RKO (cell line): Measurements from ENCODE around the gene KDM4B.

Experiments used
- DNase-seq: peaks from one replicate; pipeline ENCODE4 v3.0.0-alpha.2; 2016; ENCODE audit warnings: low spot score

Gene KDM4B

DNA sequence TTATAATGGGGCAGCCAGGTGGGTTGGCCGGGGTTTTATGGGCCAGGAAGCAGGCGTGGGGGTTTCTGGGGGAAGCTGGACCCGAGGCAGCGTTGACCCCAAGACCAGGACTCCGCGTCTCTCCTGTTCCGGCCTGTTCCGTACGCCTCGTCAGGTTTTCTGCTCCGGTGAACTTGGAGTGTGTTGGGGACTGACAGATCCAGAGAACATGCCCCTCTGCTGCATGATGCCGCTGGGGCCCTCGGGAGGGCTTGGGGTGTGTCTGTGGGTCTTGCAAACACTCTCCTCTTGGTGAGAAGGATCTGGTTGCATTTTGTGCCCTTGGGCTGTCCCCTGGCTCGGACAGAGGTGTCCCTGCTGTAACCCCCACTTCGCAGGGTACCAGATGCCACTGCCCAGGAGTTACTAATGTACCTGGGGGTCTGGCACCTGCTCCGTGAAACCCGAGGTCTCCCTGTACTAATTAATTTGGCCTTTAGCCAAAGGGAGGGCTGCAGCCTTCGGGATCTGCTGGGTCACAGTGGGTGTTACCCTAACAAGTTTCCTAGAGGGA, 15.6 kb downstream of the KDM4B start:
- DNase-seq = no peak

DNA sequence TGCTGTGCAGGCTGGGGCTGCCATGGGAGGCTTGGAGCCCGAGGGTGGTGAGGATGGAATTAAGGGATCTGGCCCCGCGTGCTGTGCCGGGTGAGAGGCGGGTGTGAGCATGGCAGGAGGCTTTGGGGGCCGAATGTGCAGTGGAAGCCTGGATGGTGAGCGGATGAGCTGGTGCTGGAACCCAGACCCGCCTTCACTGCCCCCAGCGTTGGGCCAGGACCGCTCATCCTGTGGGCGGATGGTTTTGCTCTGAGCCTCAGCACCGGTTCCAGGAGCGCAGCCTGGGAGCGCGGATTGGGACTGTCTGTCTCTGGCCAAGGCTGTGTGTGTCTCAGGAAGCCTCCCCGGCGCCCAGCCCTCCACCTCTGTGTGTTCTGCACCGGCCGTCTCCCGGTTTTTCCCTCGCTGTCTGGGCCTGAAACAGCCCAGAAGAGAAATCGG, 16.7 kb downstream of the KDM4B start:
- DNase-seq = no peak

DNA sequence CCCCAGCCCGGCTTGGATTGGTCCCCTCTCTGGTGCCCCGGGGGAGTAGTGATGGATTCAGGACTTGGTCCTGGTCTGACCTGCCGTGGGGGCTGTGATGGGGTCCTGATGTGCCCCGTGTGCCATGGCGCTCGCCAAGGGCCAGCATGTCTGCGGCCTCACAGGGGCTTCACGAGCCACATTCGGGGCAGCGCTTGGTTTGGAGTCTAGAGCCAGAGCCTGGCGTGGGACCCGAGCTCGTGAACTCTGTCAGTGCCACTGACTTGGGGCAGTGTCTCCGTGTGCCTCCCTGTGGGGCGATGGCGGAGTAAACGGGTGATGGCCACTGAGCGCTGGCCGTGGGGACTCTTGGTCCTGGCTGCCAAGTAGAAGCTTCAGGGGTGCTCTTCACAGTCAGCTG, 17.1 kb downstream of the KDM4B start:
- no peak for DNase-seq

GRCh38 chr19:4986471-4986891, 17.6 kb downstream of the KDM4B start:
- no peak for DNase-seq

GRCh38 chr19:4987256-4987655, 18.3 kb downstream of the KDM4B start:
- no peak for DNase-seq

DNA sequence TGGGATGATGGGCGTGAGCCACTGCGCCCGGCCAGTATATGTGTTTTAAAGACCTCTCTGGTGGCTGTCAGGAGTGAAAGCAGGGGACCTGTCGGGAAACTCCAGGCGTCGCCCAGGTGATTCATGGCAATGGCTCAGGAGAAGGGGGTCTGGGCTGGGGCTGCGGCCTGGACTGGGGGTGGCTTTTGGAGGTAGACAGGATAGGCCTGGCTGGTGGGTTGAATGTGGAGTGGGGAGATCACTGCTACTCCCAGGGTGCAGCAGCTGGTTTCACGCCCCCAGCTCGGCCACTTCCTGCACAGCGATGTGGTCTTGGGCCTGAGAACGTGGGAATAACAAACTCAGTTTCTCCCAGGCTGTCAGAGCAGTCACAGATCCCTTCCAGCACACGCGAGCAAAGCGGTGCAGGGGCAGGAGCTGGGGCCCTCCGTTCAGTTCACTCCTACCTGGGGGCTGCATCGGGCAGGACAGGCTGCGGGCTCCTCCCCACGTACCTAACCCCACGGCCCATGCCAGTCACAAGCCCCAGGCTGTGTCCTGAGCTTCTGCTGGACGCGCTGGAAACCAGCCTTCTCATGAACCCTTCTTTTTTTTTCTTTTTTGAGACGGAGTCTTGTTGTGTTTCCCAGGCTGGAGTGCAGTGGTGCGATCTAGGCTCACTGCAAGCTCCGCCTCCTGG, 18.9 kb downstream of the KDM4B start:
- DNase-seq = no peak

GRCh38 chr19:4988770-4989251, 19.9 kb downstream of the KDM4B start:
- DNase-seq = no peak

DNA sequence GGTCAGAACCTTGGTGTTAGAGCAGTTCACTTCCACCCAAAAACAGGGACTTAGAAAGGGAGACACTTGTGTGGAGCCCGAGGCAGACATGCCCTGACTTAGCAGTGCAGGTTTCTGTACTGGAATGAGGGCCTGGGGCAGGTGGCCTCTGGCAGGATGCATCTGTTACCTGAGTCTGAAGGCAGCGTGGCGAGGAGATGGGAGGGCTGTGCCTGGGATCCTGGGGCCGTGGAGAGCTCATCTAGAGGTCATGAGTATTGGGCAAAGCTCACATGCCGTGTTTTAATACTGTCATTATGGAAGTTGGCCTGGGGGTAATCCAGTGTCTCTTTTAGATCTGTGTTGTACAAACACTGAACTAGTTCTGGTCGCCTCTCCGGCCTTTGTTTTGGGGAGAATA, 21.4 kb downstream of the KDM4B start:
- no peak for DNase-seq

- DNase-seq = no peak
Measured at GRCh38 chr19:4991538-4991937, 22.6 kb downstream of the KDM4B start.

DNA sequence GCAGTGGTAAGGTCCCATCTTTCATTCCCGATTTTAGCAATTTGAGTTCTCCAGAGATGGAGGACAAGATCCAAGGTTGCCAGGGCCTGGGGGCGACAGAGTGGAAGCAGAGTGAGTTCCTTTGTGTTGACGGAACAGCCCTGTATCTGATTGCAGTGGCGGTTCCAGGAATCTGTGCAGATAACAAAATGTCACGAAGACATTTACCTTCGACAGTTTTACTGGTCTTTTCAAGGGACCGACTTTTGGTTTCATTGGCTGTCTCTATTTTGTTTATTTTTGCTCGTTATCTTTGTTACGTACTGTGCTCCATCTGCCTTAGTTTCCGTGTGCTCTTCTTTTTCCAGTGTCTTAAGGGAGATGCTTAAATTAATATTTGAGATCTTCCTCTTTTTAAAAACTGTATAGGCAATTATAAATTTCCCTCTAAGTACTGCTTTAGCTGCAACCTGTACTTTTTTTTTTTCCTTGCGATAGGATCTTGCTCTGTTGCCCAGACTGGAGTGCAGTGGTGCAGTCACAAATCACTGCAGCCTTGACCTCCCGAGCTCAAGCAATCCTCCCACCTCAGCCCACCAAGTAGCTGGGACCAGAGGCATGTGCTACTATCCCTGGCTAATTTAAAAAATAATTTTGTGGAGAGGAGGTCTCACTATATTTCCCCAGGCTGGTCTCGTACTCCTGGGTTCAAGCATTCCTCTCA, 23.2 kb downstream of the KDM4B start:
- DNase-seq = no peak

DNA sequence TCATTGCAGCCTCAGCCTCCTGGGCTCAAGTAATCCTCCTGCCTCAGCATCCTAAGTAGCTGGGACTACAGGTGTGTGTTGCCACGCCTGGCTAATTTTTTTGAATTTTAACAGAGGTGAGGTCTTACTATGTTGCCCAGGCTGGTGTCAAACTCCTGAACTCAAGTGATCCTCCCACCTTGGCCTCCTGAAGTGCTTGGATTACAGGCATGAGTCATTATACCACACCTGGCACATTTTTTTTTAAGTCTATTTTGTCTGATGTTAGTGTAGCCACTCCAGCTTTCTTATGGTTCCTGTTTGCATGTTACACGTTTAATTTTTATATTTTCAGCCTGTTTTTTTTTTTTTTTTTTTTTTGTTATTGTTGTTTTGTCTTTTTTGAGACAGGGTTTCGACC, 24.8 kb downstream of the KDM4B start:
- no peak for DNase-seq

GRCh38 chr19:4996701-4997100, 27.8 kb downstream of the KDM4B start:
- no peak for DNase-seq

- no peak for DNase-seq
Measured at GRCh38 chr19:4997297-4997696, 28.4 kb downstream of the KDM4B start.

DNA sequence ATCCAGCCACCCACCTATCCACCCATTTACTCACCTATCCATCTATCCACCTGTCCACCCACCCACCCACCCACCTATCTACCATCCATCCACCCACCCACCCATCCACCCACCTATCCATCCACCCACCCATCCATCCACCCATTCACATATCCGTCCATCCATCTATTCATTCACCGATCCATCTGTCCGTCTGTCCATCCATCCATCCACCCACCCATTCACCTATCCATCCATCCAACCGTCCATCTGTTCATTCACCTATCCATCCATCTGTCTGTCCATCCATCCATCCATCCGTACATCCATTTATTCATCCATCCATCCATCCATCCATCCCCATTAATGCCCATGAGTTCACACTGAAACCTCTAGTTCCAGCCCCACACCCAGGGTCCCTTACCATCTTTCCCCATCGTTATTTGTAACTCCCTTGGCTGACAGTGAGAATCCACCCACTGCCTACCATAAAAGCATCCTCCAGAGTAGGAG, 31.3 kb downstream of the KDM4B start:
- no peak for DNase-seq

- peak; percentile 60 for DNase-seq
Measured at GRCh38 chr19:5001615-5002014, 32.7 kb downstream of the KDM4B start.

DNA sequence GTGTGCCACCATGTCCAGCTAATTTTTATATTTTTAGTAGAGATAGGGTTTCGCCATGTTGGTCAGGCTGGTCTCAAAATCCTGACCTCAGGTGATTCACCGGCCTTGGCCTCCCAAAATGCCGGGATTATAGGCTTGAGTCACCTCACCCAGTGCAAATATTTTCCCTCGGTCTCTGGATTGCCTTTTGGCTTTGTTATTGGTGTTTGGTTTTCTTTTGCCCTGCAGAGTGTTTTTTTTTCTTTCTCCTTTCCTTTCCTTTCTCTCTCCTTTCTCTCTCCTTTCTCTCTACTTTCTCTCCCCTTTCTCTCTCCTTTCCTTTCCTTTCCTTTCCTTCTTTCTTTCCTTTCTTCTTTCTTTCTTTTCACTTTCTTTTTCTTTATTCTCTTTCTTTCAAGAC, 33.2 kb downstream of the KDM4B start:
- DNase-seq = peak; percentile 42

GRCh38 chr19:5003781-5004180, 34.9 kb downstream of the KDM4B start:
- no peak for DNase-seq

DNA sequence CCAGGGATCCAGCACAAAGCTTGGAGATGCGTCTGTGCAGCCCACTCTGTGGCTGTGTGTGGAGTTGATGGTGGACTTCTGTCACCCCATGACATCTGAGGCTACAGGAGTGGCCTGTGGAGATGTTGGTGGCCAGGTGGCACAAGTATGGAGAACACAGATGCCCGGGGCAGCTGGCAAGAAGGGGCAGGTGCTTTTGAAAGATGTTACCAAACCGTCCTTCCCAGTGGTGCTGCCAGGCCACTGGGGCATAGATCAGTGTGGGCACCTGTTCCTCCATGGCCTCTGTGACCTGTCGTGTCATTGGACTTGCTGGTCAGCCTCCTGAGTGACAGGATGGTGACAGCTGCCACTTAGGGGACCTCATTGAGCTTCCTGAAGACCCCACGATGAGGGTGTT, 36.2 kb downstream of the KDM4B start:
- no peak for DNase-seq

DNA sequence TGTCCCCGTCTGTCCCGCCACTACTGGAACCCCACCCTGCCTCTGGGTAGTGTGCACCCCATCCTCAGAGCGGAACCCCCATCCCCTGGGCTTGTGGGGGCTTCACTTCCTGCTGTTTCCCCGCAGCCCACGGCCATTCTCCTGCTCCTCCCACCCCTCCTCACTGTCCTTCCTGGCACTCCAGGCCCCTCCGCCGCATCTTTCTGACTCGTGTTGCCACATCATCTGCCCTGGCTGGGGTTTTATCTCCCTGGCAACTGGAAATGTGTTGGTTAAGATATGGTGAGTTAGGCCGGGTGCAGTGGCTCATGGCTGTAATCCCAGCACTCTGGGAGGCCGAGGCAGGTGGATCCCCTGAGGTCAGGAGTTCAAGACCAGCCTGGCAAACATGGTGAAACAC, 37.3 kb downstream of the KDM4B start:
- no peak for DNase-seq

GRCh38 chr19:5006821-5007220, 37.9 kb downstream of the KDM4B start:
- no peak for DNase-seq

GRCh38 chr19:5011476-5012238, 42.7 kb downstream of the KDM4B start:
- no peak for DNase-seq

DNA sequence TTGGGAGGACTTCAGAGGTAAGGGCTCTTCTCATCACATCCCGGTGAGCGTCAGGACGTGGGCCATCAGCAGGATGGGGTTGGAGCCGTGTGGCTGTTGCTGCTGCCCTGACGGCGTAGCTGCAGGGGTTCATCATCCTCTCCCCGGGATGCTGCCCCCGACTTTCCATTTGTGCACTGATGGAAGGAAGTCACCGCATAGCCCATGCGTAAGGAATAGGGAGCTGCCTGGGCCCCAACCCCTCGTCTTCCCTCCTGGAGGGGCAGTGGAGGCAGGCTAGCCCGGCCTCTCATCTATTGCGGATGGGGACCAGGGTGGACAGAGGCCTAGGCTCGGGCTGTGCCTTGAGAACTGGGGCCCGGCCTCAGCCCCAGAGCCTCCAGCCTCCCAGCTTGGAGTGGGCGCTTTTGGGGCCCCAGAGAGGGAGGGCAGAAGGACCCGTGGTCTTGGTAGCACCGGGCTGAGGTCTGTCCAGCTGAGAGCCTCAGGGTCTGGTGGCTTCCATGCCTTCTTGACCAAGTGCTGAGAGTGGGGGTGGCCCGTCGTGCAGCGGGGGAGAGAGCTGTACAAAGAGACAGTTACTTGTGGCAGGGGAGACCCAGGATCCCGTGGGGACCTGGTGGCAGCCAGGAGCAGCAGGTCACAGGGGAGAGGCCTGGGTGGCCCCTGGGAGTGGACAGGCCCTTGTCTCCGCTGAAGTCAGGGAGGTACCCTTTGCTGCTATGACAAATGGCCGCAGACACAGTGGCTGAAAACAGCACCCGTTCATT, 44.0 kb downstream of the KDM4B start:
- DNase-seq = no peak
